GM19025 (cell line): ENCODE results near the gene MLPH.
"Not testable (repeated sequence)": the region's sequence is repeated elsewhere in the genome, so short reads cannot be mapped to it uniquely, and the experiment has no call there.

Source experiments
- ATAC-seq: cut with Tn5 transposase; IDR thresholded peaks from one replicate; pipeline ENCODE4 v1.9.1; 2021; ENCODE audit warnings: mild to moderate bottlenecking, low read depth, moderate library complexity; ENCODE audit not compliant: unreplicated experiment

MLPH gene

GRCh38 chr2:237577458-237577857 lies 90.4 kb downstream of the MLPH start:
- no peak for ATAC-seq

- no peak for ATAC-seq
Observed at GRCh38 chr2:237577956-237578870, 91.2 kb downstream of the MLPH start.

GRCh38 chr2:237581326-237581725 lies 94.3 kb downstream of the MLPH start:
- no peak for ATAC-seq

GRCh38 chr2:237581751-237582746 lies 95.0 kb downstream of the MLPH start:
- no peak for ATAC-seq

GRCh38 chr2:237583385-237584295 lies 96.6 kb downstream of the MLPH start:
- no peak for ATAC-seq

- ATAC-seq = no peak
Observed at GRCh38 chr2:237585590-237586221, 98.7 kb downstream of the MLPH start.

- ATAC-seq = no peak
Observed at GRCh38 chr2:237588044-237588696, 101.1 kb downstream of the MLPH start.

GRCh38 chr2:237590272-237591140 lies 103.5 kb downstream of the MLPH start, which contains the start of gene RAB17:
TSS of gene RAB17 (minus strand) at chr2:237590734. CDS start at chr2:237586154, 4,580 bp downstream.
- no peak for ATAC-seq

- no peak for ATAC-seq
Observed at GRCh38 chr2:237591141-237591881, 104.3 kb downstream of the MLPH start.

GRCh38 chr2:237592425-237592980 lies 105.5 kb downstream of the MLPH start:
- ATAC-seq = no peak

GRCh38 chr2:237593036-237593435 lies 106.0 kb downstream of the MLPH start:
- no peak for ATAC-seq

GRCh38 chr2:237593596-237594320 lies 106.7 kb downstream of the MLPH start:
- no peak for ATAC-seq

GRCh38 chr2:237594514-237594871 lies 107.4 kb downstream of the MLPH start:
- no peak for ATAC-seq

- ATAC-seq = not testable (repeated sequence)
Observed at GRCh38 chr2:237595829-237596519, 108.9 kb downstream of the MLPH start.

GRCh38 chr2:237596520-237597195 lies 109.6 kb downstream of the MLPH start:
- ATAC-seq = no peak
